Neural cell (in vitro differentiated cells): ENCODE data around the gene ATP1A4. TPM values are rescaled to one million over a fixed set of nuclear protein-coding genes. Genes with fewer than 3 reads are reported as not detected.

Experiments
- H2AFZ ChIP-seq: fragments of 200-600, 300-800 bp; sonication (generic), shearing (Covaris generic); 2 replicates; pipeline ENCODE4 v1.6.0; 2014; ENCODE audit warnings: low read depth, mild to moderate bottlenecking, antibody characterized with exemption, low read length, moderate library complexity
- H3F3A ChIP-seq: fragments of 200-600 bp; shearing (Covaris generic); 2 replicates; pipeline ENCODE4 v1.6.1; 2016; ENCODE audit warnings: mild to moderate bottlenecking, moderate library complexity, mixed read lengths, antibody characterized with exemption, low read length; ENCODE audit not compliant: insufficient read depth, poor library complexity, severe bottlenecking
- H3K27ac ChIP-seq: fragments of 200-600, 300-800 bp; sonication (generic), shearing (Covaris generic); 2 replicates; pipeline ENCODE4 v1.5.1; 2014; ENCODE audit warnings: mild to moderate bottlenecking, low read length, moderate library complexity
- H3K27me3 ChIP-seq: fragments of 300-800, 200-600 bp; sonication (generic), shearing (Covaris generic); 2 replicates; pipeline ENCODE4 v1.6.0; 2014; ENCODE audit warnings: mild to moderate bottlenecking, low read depth, low read length, moderate library complexity; ENCODE audit not compliant: insufficient read depth
- H3K36me3 ChIP-seq: fragments of 300-800, 200-600 bp; sonication (generic), shearing (Covaris generic); 2 replicates; pipeline ENCODE4 v1.5.1; 2014; ENCODE audit warnings: mild to moderate bottlenecking, antibody characterized with exemption, low read length, moderate library complexity; ENCODE audit not compliant: insufficient read depth
- H3K4me2 ChIP-seq: fragments of 300-800, 200-600 bp; sonication (generic), shearing (Covaris generic); 2 replicates; pipeline ENCODE4 v1.6.0; 2014; ENCODE audit warnings: mild to moderate bottlenecking, low read length
- H3K4me3 ChIP-seq: fragments of 300-800, 200-600 bp; sonication (generic), shearing (Covaris generic); 2 replicates; pipeline ENCODE4 v1.5.1; 2014; ENCODE audit warnings: mild to moderate bottlenecking, low read length, moderate library complexity
- H3K79me2 ChIP-seq: fragments of 200-600 bp; shearing (Covaris generic); replicated peaks from 2 replicates; pipeline ENCODE4 v1.6.0; 2014; ENCODE audit warnings: mild to moderate bottlenecking, low read length, moderate library complexity; ENCODE audit not compliant: insufficient read depth
- H3K9ac ChIP-seq: fragments of 300-800, 200-600 bp; sonication (generic), shearing (Covaris generic); 2 replicates; pipeline ENCODE4 v1.6.1; 2016; ENCODE audit warnings: mild to moderate bottlenecking, low read length, mixed read lengths
- H3K9me2 ChIP-seq: fragments of 200-600 bp; shearing (Covaris generic); 2 replicates; pipeline ENCODE4 v1.6.1; 2016; ENCODE audit warnings: mild to moderate bottlenecking, low read length, mixed read lengths; ENCODE audit not compliant: insufficient read depth
- H3K9me3 ChIP-seq: fragments of 200-600, 300-800 bp; sonication (generic), shearing (Covaris generic); 2 replicates; pipeline ENCODE4 v1.6.1; 2016; ENCODE audit warnings: mild to moderate bottlenecking, mixed run types, low read length, moderate library complexity, mixed read lengths
- H4K20me1 ChIP-seq: fragments of 200-600 bp; shearing (Covaris generic); 2 replicates; pipeline ENCODE4 v1.6.1; 2016; ENCODE audit warnings: mild to moderate bottlenecking, mixed run types; ENCODE audit not compliant: insufficient read depth
- EP300 ChIP-seq: fragments of 450-650 bp; conservative IDR thresholded peaks from 2 replicates; pipeline ENCODE4 v1.6.1; 2014; ENCODE audit warnings: antibody characterized with exemption, mild to moderate bottlenecking, moderate library complexity; ENCODE audit not compliant: poor library complexity, severe bottlenecking
- EZH2 ChIP-seq: fragments of 200-600, 300-800 bp; shearing (Covaris generic), sonication (generic); IDR thresholded peaks from 2 replicates; pipeline ENCODE4 v1.6.1; 2014; ENCODE audit warnings: antibody characterized with exemption, low read length, borderline replicate concordance, mild to moderate bottlenecking; ENCODE audit not compliant: insufficient read depth, poor library complexity, severe bottlenecking
- MXI1 ChIP-seq: fragments of 450-650 bp; conservative IDR thresholded peaks from 2 replicates; pipeline ENCODE4 v1.6.1; 2014; ENCODE audit warnings: antibody characterized with exemption, mild to moderate bottlenecking; ENCODE audit not compliant: poor library complexity, severe bottlenecking
- POLR2AphosphoS5 ChIP-seq: IDR thresholded peaks from 2 replicates; pipeline ENCODE4 v1.6.1; 2012
- RAD21 ChIP-seq: fragments of 450-650 bp; conservative IDR thresholded peaks from 2 replicates; pipeline ENCODE4 v1.6.1; 2014; ENCODE audit warnings: antibody characterized with exemption, mild to moderate bottlenecking, moderate library complexity
- SMC3 ChIP-seq: fragments of 450-650 bp; conservative IDR thresholded peaks from 2 replicates; pipeline ENCODE4 v1.6.1; 2014; ENCODE audit warnings: antibody characterized with exemption, mild to moderate bottlenecking, moderate library complexity; ENCODE audit not compliant: poor library complexity
- TAF1 ChIP-seq: IDR thresholded peaks from 2 replicates; pipeline ENCODE4 v1.6.1; 2012; ENCODE audit warnings: low read depth
- polyA plus RNA-seq: library from polyadenylated mRNA; depleted of rRNA; stranded (reverse); fragments of >200 nt; gene quantifications from 2 replicates; pipeline ENCODE4 v1.2.3, GENCODE V29; 2014
- TF ChIP-seq, protein P1 (sequence below): IDR thresholded peaks from 2 replicates; pipeline ENCODE4 v1.6.1; 2012; ENCODE audit warnings: borderline replicate concordance
- TF ChIP-seq, protein P2 (sequence below): fragments of 450-650 bp; IDR thresholded peaks from 2 replicates; pipeline ENCODE4 v1.5.1; 2014; ENCODE audit warnings: antibody characterized with exemption, mild to moderate bottlenecking, moderate library complexity; ENCODE audit not compliant: poor library complexity, severe bottlenecking

Gene ATP1A4
- polyA plus RNA-seq, 1 donor from 2014 or later, result not detected

DNA sequence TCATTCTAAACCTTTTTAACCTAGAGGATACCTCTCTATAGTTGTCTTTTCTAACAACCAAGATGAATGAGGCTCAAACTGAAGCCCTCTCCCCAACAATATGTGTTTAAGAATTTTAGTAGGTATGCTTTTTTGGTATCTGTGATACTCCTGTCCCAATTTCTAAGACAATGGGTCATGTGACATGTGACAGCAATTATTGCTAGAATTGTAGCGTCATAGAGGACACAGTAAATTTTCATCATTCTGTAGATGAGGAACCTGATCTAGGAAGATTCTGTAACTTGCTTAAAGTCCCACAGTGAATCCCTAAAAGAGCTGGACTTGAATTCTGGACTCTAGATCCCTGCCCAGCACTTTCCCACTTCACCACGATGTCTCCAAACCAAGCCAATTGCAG, 27.3 kb downstream of the ATP1A4 start:
- Histone ChIP-seq H2AFZ (no peak overlapping the region), H3K27me3 (no peaks in the 10 kb centered on the region), H3K79me2 (no peaks in the 10 kb centered on the region)

DNA sequence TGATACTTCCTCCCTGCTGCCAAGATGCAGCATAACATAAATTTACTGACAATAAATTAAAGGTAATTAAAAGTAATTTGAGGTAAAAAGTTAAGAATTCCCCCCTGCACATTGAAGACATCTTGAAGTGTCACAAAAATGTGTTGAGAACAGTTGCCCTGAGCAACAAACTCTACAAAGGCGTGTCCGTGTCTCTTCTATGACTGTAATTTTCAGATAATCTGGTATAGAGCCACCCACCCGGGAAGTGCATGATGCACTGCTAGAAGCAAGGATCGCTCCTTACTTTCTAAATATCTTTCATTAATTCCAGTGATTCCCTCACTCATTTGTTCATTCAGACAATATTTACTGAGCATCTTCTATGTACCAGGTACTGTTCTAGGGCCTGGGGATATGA, 27.9 kb downstream of the ATP1A4 start:
- H3K9me3 ChIP-seq, result no peaks in the 10 kb centered on the region
- H3K4me3 ChIP-seq, result no peak overlapping the region
- H3K27ac ChIP-seq, result no peak overlapping the region
- no peak overlapping the region for H3K9ac ChIP-seq
- no peaks in the 10 kb centered on the region for H3K27me3 ChIP-seq
- no peaks in the 10 kb centered on the region for H3K36me3 ChIP-seq
- no peaks in the 10 kb centered on the region for H3K9me2 ChIP-seq
- no peak overlapping the region for H2AFZ ChIP-seq
- no peaks in the 10 kb centered on the region for H3K79me2 ChIP-seq
- no peaks in the 10 kb centered on the region for H3F3A ChIP-seq
- H4K20me1 ChIP-seq, result no peaks in the 10 kb centered on the region
- no peak overlapping the region for H3K4me2 ChIP-seq
- TF ChIP-seq, protein P1, sequence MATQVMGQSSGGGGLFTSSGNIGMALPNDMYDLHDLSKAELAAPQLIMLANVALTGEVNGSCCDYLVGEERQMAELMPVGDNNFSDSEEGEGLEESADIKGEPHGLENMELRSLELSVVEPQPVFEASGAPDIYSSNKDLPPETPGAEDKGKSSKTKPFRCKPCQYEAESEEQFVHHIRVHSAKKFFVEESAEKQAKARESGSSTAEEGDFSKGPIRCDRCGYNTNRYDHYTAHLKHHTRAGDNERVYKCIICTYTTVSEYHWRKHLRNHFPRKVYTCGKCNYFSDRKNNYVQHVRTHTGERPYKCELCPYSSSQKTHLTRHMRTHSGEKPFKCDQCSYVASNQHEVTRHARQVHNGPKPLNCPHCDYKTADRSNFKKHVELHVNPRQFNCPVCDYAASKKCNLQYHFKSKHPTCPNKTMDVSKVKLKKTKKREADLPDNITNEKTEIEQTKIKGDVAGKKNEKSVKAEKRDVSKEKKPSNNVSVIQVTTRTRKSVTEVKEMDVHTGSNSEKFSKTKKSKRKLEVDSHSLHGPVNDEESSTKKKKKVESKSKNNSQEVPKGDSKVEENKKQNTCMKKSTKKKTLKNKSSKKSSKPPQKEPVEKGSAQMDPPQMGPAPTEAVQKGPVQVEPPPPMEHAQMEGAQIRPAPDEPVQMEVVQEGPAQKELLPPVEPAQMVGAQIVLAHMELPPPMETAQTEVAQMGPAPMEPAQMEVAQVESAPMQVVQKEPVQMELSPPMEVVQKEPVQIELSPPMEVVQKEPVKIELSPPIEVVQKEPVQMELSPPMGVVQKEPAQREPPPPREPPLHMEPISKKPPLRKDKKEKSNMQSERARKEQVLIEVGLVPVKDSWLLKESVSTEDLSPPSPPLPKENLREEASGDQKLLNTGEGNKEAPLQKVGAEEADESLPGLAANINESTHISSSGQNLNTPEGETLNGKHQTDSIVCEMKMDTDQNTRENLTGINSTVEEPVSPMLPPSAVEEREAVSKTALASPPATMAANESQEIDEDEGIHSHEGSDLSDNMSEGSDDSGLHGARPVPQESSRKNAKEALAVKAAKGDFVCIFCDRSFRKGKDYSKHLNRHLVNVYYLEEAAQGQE, result no peak
- TF ChIP-seq EP300 (no peak), RAD21 (no peak)
- TF ChIP-seq, protein P2, sequence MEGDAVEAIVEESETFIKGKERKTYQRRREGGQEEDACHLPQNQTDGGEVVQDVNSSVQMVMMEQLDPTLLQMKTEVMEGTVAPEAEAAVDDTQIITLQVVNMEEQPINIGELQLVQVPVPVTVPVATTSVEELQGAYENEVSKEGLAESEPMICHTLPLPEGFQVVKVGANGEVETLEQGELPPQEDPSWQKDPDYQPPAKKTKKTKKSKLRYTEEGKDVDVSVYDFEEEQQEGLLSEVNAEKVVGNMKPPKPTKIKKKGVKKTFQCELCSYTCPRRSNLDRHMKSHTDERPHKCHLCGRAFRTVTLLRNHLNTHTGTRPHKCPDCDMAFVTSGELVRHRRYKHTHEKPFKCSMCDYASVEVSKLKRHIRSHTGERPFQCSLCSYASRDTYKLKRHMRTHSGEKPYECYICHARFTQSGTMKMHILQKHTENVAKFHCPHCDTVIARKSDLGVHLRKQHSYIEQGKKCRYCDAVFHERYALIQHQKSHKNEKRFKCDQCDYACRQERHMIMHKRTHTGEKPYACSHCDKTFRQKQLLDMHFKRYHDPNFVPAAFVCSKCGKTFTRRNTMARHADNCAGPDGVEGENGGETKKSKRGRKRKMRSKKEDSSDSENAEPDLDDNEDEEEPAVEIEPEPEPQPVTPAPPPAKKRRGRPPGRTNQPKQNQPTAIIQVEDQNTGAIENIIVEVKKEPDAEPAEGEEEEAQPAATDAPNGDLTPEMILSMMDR, result no peak

More for the DNA sequence above, 27.3 kb downstream of the ATP1A4 start:
- H3K9ac ChIP-seq, result no peak overlapping the region
- H3F3A ChIP-seq, result no peaks in the 10 kb centered on the region
- TF ChIP-seq MXI1 (no peak), EZH2 (no peak), RAD21 (no peak), SMC3 (no peak), TAF1 (no peak), EP300 (no peak), POLR2AphosphoS5 (no peak)
- TF ChIP-seq, protein P1, result no peak
- TF ChIP-seq, protein P2, result no peak
- no peak overlapping the region for H3K4me3 ChIP-seq
- no peaks in the 10 kb centered on the region for H3K9me2 ChIP-seq
- no peaks in the 10 kb centered on the region for H4K20me1 ChIP-seq
- no peak overlapping the region for H3K4me2 ChIP-seq
- H3K27ac ChIP-seq, result no peak overlapping the region
- H3K36me3 ChIP-seq, result no peaks in the 10 kb centered on the region
- H3K9me3 ChIP-seq, result no peaks in the 10 kb centered on the region
